HG02852 (cell line): Measurements from ENCODE around the gene CPSF4.
"Not testable (repeated sequence)": the region's sequence is repeated elsewhere in the genome, so short reads cannot be mapped to it uniquely, and the experiment has no call there.

Experiments
- ATAC-seq: cut with Tn5 transposase; IDR thresholded peaks from one replicate; pipeline ENCODE4 v1.9.1; 2021; ENCODE audit warnings: mild to moderate bottlenecking, moderate library complexity; ENCODE audit not compliant: unreplicated experiment

Gene CPSF4

GRCh38 chr7:99485094-99485493, 46.4 kb downstream of the CPSF4 start:
- no peak for ATAC-seq

GRCh38 chr7:99489235-99489634, 50.5 kb downstream of the CPSF4 start:
- ATAC-seq, result no peak

DNA sequence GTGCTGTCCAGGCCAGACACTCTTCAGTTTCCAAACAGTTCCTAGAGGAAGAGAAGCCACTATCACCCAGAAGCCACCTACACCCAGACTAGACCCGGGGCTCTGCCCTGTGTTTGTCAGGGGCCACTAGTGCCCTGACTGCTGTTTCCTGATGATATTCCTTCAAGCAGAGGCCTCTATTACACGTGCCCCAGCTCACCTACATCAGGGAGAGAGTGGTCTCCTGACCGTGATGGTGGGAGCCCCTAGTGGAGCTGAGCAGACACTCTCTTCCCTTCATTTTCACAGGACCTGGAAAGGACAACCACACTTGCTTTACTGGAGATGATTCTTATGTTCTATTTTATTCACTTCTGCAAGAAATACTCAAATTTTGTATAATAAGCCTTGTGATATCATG, 52.1 kb downstream of the CPSF4 start:
- ATAC-seq, result no peak

DNA sequence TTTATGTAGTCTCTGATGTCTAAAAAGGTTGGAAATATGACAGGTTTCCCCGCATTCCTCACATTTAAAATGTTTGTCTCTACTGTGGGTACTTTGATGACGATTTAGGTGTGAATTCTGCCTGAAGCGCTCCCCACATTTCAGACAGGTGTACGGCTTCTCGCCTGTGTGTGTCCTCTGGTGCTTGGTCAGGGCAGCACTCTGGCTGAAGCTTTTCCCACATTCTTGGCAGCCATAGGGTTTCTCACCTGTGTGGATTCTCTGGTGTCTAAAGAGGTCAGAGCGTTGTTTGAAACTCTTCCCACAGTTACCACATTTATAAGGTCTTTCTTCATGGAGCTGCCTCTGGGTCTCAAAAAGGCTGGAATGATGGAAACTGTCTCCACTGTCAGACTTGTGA, 55.1 kb downstream of the CPSF4 start:
- ATAC-seq, result no peak

- no peak for ATAC-seq
These were observed 59.2 kb downstream of the CPSF4 start for GRCh38 chr7:99497766-99498545.

DNA sequence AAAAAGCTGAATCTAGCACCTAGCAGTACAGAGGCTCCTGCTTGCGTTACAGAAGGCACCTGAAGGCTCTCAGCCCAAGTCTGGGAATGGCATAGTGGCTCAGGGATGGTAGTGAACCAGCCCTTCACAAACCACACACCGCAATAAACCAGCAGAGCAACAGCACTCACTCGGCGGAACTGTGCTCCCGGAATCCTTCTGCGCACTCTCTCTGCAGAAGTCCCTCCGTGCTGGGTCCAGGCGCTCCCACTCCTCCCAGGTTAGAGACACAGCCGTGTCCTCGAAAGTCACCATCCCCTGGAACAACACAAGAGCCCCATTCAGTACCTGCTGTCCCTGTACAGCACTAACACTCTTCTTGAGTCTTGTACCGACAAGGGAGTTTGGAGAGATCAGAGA, 59.8 kb downstream of the CPSF4 start:
- ATAC-seq, result no peak

GRCh38 chr7:99499371-99499720, 60.6 kb downstream of the CPSF4 start:
- peak; percentile 3 for ATAC-seq

DNA sequence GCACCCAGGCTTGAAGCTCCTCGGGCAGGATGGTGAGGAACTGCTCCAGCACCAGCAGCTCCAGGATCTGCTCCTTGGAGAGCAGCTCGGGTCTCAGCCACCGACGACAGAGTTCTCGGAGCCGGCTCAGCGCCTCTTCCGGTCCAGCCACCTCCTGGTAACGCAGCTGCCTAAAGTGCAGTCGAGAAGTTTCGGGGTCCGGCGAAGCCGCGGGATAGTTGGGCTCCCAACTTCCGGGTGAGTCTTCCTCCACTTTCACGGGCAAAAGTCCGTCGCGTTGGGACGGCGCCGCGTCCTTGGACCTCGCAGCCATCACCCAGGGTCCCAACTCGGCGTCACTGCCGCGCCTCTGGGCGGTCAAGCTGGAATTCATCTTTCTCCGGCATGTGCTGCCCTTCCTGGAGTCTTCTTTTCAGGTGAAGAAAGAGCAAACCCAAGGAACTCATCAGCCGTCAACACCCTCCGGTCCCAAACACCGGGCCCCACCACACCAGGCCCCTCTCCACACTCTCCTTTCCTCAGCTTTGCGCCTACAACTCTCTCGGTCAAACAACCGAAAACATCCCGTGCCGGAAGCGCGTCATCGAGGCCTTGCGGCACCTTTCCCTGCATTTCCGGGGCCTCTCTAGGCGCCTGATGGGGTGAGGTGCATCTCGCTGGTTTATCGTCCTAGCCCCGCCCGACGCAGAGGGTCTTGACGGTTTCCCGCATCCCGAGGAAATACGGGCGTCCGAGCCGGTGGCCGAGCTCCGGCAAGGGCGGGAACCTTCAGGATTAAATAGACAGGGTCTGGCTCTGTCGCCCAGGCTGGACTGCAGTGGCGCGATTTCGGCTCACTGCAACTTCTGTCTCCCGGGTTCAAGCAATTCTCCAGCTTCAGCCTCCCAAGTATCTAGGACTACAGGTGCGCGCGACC, 61.2 kb downstream of the CPSF4 start, which contains the start of gene ZNF394:
TSS of gene ZNF394 (minus strand) at position 561 of the 916 bp plus-strand sequence. CDS start at position 373, 188 bp downstream.
- peak; percentile 39 for ATAC-seq

DNA sequence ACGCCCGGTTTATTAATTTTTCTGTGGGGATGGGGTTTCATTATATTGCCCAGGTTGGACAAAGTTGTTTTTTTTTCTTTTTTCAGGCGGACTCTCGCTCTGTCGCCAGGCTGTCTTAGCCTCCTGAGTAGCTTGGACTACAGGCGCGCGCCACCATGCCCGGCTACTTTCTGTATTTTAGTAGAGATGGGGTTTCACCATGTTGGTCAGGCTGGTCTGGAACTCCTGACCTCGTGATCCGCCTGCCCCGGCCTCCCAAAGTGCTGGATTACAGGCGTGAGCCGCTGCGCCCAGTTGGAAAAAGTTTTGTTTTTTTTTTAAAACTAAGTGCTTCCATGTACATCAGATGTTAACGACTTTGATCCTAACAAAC, 61.9 kb downstream of the CPSF4 start:
- ATAC-seq, result no peak

DNA sequence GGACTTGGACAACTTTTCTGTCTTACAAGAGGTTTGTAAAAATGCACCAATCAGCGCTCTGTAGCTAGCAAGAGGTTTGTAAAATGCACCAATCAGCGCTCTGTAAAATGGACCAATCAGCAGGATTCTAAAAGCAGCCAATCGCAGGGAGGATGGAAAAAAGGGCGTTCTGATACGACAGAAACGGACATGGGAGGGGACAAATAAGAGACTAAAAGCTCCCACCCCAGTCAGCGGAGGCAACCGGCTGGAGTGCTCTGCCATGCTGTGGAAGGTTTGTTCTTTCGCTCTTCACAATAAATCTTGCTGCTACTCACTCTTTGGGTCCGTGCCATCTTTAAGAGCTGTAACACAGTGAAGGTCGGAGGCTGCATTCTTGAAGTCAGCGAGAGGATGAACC, 62.5 kb downstream of the CPSF4 start:
- ATAC-seq, result not testable (repeated sequence)

- ATAC-seq, result peak; percentile 80
These were observed 65.5 kb downstream of the CPSF4 start for GRCh38 chr7:99504281-99504602.

DNA sequence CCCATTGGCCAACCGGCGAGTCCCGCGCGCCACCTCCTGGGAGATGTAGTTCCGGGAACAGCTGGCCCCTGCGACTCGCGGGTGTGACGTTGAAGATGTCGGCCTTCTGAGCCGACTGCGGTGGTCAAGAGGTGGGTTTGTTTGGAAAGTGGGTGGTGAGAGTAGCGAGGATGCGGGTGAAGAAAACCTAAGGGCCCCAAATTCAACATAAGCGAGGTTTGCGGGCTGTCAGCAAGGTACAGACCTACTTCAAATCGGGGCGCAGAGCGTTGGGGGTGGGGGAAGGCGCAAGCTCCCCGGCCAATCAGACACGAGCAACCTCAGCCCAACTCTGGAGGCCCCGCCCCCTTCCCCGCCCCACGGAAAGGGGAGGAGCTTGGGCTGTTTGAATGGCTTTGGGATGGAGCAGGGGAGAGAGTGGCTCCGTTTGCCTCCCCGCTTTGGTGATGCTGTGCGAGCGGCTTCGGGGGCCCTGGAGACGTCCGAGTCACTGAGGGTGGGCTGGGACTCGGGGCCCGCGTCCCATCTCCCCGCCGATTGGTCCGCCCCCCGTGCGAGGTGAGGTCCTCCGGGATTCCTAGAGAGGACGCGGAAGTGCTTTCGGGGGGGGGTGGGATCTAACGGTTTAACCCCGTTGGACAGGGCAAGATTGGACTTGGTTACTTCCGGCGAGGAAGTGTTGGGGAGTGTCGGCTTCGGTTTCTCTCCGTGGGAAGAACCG, 66.0 kb downstream of the CPSF4 start, which contains the start of gene ZKSCAN5:
TSS of gene ZKSCAN5 (plus strand) at position 60 of the 721 bp plus-strand sequence. CDS start 1,383 bp downstream, outside the sequence.
- ATAC-seq, result peak; percentile 67

GRCh38 chr7:99505324-99505662, 66.5 kb downstream of the CPSF4 start:
- ATAC-seq, result peak; percentile 9
